ENCODE results near the gene MRFAP1L1. TPM values are rescaled to one million over a fixed set of nuclear protein-coding genes. Genes with fewer than 3 reads are reported as not detected.

Gene MRFAP1L1
- total RNA-seq, 1 donor from 2014 or later, result 34.5 TPM

DNA sequence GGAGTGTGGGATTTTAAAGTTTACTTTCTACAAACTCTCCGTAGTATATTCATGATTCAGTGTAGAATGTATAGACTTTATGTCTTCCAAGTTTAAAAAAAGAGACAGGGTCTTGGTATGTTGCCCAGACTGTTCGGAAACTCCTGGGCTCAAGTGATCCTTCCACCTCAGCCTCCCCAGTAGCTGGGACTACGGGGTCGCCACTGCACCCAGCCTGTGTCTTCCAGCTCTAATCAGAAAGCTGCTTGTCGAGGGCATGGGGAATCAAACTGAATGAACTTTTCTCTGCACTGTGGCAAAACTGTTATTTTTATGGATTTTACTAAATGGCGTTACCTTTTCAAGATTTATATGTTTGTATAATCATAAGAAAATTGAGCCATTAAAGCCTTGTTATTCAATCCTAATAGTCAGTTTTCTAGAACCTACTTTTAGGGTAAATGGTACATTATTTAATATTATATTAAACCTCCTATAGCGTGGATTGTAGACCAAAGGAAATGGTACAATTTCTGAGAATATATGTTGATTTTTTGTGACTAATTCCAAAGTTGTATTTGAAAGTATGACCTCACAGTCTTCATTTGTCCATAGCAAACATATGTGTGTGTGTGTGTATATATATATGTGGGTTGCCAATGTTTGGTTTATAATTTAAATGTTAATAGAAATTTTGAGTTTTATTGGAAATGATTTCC is 7.4 kb upstream of the MRFAP1L1 start:
- peak; percentile 16 for DNase-seq (ENCODE audit: low spot score)

DNA sequence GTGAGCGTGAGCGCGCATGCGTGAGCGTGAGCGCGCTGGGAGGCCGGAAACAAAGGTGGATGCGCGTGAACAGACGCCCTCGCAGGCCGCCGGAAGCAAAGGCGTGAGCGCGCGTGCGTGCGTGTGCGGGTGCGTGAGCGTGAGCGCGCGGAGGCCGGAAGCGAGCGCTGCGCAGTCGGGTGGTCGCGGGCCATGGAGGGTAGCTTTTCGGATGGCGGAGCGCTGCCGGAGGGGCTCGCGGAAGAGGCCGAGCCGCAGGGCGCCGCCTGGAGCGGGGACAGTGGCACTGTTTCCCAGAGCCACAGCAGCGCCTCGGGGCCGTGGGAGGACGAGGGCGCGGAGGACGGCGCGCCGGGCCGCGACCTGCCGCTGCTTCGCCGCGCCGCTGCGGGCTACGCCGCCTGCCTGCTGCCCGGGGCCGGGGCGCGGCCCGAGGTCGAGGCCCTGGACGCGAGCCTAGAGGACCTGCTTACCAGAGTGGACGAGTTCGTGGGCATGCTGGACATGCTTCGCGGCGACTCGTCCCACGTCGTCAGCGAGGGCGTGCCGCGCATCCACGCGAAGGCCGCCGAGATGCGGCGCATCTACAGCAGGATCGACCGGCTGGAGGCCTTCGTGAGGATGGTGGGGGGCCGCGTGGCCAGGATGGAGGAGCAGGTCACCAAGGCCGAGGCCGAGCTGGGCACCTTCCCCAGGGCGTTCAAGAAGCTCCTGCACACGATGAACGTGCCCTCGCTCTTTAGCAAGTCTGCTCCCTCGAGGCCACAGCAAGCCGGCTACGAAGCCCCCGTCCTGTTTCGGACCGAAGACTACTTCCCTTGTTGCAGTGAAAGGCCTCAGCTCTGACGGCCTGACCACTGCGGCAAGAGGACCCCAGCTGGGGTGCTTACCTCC is 6.6 kb upstream of the MRFAP1L1 start, which contains the start of gene BLOC1S4:
BLOC1S4 (plus strand) TSS at position 157 of the 894 bp plus-strand sequence; CDS start at position 193, 36 bp downstream.
- peak; percentile 92 for DNase-seq (ENCODE audit: low spot score)

DNA sequence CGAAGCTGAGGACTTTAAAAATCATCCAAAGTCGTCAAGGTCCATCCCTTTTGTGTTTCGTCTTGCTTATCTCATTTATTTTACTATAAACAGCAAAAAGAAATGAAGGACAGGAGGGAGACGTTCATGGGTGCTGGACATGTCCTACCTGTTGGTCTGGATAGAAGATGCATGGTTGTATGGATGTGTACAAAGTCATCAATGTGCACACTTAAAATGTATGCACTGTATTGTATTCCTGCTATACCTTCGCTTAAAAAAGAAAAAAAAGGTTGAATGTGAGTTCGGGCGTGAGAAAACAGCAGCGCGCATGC is 6.0 kb upstream of the MRFAP1L1 start:
- no peak for DNase-seq (ENCODE audit: low spot score)

DNA sequence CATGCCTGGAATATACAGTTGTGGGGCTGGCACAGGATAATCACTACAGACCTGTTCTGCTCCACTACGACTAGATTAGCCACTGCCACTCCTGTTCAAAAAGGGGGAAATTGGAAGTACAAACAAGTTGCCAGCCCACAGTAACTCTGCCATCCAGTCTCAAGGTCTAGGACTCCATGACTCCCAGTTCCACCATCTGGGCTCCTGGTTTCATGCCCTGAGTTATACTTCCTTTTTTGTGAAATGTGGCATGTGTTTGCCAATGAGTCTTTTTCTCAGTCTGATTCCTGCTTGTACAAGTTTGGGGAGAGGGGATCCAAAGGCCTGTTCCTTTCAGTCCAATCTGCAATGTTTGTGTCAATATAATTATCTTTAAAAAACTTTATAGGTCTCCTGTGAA is 5.3 kb upstream of the MRFAP1L1 start:
- DNase-seq (ENCODE audit: low spot score), result no peak

DNA sequence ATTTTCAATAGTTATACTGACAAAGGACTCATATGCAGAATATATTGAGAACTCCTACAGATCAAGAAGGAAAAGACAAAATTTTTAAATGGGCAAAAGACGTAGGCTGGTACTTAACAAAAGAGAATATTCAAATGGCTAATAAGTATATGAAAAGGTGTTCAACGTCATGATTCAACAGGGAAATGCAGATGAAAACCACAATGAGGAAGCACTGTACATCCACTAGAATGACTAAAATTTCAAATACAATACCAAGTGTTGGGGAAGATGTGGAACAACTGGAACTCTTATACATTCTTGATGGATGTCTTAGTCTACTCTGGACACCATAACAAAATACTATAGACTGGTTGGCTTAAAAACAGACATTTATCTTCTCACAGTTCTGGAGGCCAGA is 1.3 kb upstream of the MRFAP1L1 start:
- no peak for DNase-seq (ENCODE audit: low spot score)

DNA sequence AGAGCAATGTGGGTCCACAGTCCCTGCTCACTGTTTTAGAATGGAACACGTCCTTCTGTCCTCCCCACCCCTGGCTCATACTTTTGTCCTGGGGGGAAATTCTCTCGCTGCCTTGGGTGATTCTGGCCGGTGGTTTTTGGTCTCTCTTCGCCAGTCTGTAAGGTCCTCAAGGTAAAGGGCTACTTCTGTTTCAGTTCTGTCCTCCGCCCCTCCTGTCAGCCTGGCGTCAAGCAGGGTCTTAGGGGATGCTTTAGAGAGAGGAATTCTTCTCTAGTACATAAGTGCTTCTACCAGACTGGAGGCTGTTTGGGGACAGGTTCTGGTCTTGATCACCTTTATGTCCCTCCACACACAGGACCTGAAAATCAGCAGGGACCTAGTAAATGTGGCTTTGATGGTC is 617 bp upstream of the MRFAP1L1 start:
- DNase-seq (ENCODE audit: low spot score), result no peak

DNA sequence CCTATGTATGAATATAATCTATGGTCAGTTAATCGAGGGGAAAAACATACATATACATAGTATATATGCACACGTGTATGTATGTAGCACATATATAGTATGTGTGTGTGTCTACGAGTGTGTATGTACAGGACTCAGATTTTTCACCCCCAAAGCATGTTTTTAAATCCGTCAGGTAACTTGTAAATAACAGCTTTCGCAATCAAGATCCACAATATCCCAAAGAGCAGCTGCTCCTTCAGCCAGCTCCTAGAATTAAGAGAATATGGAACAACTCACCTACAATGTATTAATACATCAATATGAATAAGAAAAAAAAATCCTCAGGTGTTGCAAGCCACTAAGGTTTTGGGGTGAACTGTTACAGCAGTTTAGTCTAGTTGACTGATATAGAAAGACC is 3.5 kb downstream of the MRFAP1L1 start:
- no peak for DNase-seq (ENCODE audit: low spot score)

DNA sequence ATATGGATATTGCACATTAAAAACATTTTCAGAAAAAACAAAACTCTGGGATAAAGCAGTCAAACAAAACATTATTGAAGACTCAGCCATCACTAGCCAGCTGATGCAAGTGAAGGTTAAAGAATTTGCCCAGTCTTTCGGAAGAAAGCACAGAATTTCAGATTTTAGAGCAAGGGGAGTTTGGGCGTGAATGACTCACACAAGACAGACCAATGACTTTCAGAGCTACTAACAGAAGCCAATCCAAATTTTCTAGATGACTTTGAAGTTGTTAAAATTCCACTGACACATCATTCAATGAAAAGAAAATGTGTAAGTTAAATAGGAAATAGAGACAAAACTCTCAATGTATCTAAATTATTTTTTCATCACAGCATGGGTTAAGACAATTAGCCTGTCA is 4.0 kb downstream of the MRFAP1L1 start:
- DNase-seq (ENCODE audit: low spot score), result no peak

DNA sequence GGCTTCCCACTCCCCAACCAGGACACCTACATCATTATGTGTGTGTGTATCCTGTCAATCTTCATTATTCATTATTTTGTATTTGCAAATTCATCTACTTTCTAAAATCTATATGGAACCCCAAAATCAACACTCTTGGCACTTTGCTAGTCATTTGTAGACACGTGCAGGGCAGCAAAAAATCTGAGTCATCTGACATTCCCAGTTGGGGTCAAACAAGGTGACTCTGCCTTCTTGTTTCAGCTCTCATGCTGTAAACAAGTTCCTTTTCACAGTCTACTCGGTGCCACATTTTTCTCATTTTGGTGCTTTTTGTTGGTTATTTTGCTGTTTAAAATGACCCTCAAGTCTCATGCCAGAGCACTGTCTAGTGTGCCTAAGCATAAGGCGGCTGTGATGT is 5.9 kb downstream of the MRFAP1L1 start:
- DNase-seq (ENCODE audit: low spot score), result no peak

DNA sequence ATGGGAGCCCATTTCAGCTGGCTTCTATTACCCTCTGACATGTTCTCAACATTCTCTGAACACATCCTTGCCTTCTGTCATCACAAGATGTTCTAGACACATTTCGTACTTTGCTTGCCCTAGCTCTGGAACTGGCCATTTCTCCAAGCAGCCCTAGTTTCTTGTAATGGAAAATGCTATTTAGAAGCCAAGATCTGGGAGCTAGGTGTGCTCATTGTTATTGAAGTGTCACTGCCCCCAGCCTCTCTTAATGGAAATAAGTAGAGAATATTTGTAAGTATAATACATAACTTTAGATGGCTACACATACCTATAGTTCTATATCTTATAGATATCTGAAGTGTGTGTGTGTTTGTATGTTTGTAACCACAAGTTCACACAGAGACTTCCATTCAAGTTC is 6.9 kb downstream of the MRFAP1L1 start:
- DNase-seq (ENCODE audit: low spot score), result no peak

DNA sequence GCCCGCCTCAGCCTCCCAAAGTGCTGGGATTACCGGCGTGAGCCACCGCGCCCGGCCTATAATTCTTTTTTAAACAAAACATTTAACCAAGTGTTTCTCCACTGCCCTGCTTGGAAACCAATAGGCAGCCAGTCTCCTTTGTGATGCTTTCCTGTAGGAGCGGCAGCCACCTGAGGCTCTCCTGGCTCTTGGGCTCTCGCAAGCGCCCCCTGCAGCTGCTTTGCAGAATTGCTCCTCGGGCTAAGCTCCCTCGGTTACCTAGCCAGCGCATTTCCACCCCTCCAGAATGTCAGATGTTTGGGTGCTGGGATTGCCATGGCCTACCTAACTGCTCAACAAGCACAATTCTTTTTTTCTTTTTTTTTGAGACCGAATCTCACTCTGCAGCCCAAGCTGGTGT is 8.3 kb downstream of the MRFAP1L1 start:
- DNase-seq (ENCODE audit: low spot score), result no peak

DNA sequence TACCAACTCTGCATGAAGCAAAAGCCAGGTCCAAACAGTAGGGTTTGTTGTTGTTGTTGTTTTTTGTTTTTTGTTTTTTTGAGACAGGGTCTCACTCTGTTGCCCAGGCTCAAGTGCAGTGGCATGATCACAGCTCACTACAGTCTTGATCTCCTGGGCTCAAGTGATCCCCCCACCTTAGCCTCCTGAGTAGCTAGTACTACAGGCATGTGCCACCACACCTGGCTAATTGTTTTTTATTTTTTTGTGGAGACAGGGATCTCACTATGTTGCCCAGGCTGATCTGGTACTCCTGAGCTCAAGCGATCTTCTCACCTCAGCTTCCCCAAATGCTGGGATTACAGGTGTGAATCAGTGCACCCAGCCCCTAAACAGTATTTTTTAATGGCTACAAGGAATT is 9.8 kb downstream of the MRFAP1L1 start:
- DNase-seq (ENCODE audit: low spot score), result no peak

DNA sequence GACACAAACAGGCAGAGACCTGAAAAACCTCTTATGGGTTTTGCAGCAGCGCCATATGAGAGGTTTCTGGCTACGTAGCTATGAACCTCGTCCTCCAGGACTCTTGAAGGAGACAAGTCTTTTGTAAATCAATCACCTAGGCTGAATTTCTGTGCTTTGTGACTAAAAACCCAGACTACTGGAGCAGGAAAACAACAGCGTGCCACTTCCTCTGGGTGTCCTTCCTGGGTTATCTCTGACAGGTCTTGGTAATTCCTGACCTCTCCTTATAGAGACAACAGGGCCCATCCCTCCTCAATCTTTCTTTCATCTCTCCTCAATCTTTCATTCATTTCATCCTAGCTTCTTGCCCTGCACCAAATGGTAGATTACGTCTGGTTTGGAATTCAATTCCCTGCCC is 10.3 kb downstream of the MRFAP1L1 start:
- DNase-seq (ENCODE audit: low spot score), result no peak

DNA sequence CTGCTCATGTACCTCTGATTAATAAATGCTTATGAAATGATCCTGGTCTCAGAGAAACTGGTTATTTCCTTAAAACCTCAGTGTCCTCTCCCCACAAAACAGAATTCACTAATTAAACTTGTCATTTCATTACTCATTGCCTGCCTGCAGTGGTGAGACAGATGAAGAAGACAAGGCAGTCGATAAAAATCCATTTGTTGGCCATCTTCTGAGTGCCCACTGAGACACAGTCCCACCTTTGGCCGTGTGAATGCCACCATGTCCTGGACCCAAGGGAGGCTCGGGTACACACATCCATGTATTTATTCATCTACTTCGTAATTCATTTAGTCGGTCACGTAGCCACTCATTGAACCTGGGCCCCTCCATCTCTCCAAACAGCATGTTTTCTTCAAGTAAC is 12.5 kb downstream of the MRFAP1L1 start:
- DNase-seq (ENCODE audit: low spot score), result no peak

DNA sequence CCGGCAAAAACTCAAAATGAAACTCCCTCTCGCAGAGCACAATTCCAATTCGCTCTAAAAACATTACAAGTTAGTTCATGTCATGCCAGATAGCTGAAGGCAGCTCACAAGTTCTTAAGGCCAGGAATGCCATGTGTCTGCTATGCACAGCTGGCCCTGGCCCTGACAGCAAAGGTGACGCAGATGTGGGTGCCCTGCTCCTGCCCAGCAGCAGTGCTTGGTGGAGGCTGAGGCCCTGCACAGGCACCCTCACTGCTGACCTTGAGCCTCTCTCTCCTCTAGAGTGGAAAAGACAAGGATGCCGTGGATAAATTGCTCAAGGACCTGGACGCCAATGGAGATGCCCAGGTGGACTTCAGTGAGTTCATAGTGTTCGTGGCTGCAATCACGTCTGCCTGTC is 13.1 kb downstream of the MRFAP1L1 start:
- no peak for DNase-seq (ENCODE audit: low spot score)

DNA sequence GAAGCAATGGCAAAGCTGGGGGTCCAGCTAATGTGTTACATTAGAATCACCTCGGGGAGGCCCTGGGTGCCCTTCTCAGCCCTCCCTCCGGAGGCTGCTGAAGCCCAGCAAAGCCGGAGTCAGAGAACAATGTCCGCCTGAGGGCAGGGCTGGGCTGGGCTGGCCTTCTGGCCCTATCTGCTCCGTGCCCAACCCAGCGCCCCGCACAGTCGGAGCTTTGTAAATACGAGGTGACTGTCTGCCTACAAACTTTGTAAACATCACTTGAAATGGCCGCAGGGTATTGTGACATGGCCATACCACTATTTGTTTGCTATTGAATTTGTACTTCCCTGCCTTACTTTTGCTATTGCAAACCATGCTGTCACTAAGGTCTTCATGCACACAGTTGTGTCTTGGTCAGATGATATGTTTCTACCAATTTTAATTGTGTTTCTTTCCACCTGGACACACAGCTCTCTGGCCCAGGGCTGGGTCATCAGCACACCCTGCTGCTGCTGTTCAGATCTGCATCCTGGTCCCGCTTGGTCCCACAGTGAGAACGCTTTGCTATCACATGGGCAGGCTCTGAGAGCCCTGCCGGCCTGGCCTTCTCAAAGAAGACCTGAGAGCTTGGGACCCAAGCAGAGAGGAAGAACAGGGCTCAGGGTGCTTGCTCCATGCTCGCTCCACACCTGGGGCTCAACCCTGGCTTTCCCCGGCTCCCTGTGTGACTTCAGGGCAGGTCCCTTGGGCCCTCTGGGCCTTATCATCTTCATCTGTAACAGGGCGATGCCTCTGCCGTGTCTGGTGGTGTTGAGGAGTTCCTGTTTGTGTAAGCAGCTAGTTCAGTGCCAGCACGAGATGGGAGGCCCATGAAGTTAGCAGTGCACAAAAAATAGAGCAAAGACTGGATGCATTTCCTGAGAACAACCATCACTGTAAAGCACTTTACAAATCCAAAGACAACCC is 13.7 kb downstream of the MRFAP1L1 start:
- no peak for DNase-seq (ENCODE audit: low spot score)

DNA sequence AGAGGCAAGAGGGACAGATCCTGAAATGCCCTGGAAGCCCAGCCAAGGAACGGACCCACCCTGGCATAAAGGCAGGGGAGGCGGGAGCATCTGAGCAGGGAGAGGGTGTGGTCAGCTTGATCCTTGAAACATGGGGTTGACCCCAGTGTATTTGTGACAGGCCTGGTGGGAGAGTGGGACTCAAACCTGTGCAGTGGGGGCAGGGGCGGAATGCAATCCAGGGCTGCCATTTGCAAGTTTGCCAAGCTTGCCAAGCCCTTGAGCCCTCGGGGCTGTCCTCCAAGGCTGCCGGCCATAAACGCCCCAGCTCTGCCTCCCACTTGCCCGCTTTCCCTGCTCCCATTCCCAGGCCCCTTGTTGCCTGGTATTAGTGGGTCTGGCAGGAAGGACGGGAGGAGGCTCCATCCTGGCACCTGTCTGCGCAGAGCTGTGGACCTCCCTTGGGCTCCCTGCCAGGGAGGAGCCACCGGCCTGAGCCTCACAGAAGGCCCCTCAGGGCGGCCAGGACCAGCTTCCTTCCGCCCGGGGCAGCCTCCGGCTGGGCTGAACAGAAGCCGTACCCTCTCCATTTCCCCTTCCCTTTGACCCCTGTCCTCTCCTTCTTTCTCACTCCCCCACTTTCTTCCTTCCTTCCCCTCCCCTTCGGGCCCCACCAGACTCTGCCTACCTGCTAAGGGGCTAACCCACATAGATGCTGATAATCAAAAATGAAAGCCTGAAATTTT is 15.3 kb downstream of the MRFAP1L1 start:
- no peak for DNase-seq (ENCODE audit: low spot score)

DNA sequence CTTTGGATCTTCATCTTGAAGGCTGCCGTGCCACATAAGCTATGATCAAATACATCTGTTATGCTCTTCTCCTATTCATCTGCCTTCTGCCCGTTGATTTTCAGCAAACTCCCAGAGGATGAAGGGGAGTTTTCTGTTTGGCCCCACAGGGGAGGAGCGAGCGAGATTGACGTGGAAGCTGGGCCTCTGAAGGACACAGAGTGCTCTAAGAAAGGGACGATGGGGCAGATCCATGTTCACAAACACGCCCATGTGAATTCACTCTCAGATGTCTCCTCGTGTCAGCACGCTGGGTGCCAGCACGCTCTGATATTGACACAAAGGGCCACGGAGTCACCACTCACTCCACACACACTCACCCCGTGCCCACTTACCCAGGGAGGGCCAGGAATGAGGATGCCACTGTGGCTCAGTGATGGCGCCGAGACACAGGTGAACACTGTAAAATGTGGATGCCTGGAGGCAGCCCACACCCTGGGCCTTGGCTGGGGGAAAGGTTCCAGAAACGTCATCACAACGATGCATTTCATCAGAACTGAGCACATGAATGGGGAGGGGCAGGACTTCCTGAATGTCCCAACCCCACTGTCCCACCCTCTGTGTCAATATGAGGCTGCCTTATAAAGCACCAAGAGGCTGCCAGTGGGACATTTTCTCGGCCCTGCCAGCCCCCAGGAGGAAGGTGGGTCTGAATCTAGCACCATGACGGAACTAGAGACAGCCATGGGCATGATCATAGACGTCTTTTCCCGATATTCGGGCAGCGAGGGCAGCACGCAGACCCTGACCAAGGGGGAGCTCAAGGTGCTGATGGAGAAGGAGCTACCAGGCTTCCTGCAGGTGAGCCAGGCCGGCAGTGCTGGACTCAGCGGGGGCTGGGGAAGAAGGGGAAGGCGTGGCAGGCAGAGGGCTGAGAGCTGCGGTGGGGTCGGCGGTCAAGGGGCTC is 16.2 kb downstream of the MRFAP1L1 start, which contains the start of gene S100P:
S100P (plus strand) TSS at position 648 of the 946 bp plus-strand sequence; CDS start at position 703, 55 bp downstream.
- no peak for DNase-seq (ENCODE audit: low spot score)

DNA sequence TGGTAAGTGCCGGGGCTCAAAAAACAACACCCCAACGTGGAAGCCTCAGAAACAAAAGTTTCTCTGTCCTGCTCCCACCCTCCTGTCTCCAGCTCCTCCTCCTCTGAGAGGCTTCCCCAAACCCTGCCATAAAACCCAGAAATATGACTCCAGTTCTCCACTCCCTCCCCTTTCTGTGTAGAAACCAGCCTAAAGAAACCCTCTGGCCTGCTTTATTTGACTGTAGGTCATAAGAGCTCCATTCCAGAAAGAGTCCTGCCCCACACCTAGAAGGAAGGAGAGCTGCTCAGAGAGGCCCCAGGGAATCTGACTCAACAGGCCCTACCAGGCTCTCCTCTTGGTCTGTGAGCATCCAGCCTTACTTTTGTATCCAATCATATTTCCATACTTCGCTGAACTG is 16.9 kb downstream of the MRFAP1L1 start:
- no peak for DNase-seq (ENCODE audit: low spot score)

DNA sequence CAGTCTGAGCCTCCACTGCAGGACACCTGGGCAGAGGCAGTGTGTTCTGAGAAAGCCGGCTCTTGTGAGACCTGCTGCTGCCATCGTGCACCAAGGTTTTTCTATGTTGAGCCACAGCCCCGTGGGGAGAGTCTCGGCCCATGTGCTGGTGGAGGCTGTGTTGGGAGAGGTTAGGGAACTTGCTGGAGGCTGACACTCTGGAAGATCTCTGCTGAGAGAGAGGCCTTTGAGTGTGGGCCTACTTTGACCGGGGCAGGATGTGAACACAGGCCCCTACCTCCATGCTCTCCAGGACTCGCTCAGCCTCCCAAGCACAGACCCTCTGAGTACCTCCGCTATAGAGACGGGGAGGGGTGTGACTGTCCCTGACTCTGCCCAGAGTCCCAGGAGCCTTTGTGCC is 17.3 kb downstream of the MRFAP1L1 start:
- no peak for DNase-seq (ENCODE audit: low spot score)
